NCI-H2107 (cell line): ENCODE measurements around the gene PAFAH1B1.
"Not testable (repeated sequence)": the region's sequence is repeated elsewhere in the genome, so short reads cannot be mapped to it uniquely, and the experiment has no call there.

Source experiments
- DNase-seq: peaks from one replicate; lab custom pipeline; 2025; lab: John Stamatoyannopoulos, UW

Gene PAFAH1B1

GRCh38 chr17:2594722-2595599 is 1.5 kb downstream of the PAFAH1B1 start:
- no peak for DNase-seq

DNA sequence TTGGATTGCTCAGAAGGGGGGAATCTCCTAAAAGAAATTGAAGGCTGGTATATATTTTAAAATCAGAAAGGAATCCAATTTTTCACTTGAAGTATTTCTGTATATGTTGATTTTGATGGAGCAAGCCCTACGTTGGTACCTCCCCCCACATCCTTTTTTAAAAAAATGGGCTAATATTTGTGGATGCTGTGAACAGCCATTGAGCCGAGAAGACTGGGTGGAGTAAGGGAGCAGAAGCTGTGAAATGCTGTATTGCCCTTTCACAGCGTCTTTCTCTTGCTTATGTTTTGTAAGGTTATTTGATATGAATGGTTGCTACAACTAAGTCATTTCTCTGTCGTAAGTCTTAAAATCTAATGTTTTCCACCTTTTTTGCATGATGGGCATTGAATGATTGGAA is 2.3 kb downstream of the PAFAH1B1 start:
- no peak for DNase-seq

DNA sequence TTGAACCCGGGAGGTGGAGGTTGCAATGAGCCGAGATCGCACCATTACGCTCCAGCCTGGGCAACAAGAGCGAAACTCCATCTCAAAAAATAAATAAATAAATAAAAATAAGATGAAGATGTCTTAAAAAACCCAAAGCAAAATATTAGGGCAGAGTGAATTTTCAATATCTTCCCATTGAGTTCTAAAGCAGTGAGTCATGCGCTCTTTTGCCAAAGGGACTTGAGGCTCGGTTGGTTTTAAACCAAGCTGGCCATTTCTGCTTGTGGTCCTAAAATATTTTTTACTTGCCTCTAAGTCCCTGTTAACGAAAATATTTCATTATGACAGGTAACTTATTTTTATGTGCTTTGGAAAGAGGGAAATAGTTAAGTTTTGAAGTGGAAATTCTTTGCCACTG is 4.7 kb downstream of the PAFAH1B1 start:
- DNase-seq: no peak

DNA sequence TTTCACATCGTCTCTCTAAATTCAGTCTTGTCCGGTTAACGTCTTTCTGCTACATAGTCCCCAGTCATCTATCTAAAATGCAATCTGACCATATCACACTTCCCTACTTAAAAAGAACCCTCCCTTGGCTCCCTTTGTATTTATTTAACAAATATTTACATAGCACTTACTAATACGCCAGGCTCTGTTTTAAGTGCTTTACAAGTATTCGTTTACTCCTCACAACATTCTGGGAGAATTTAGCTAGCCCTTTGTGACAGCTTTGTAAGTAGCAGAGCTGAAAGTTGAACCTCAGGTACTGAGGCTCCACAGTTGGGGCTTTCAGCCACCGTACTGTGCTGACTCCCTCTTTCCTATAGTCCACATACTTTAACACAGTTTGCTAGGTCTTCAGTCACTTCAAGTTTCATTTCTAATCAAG is 9.2 kb downstream of the PAFAH1B1 start:
- no peak for DNase-seq

DNA sequence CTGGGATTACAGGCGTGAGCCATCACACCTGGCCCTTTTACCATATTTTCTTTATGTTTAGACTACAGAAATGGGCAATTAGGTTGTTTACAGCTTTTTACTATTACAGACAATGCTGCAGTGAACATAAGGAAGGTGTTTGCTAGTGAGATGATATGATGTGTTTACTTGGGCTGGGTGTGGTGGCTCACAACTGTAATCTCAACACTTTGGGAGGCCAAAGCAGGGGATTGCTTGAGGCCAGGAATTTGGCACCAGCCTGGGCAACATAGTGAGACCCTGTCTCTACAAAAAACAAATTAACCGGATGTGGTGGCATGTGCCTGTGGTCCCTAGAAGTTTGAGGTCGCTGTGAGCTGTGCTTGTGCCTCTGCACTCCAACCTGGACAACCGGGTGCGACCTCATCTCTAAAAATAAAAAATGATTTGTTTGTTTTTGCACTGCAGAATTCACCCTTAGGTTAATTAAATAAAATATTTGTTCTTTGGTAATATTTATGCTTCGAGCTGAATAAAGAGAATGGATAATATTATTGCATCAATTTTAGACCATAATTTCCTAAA is 15.0 kb downstream of the PAFAH1B1 start:
- DNase-seq: no peak

DNA sequence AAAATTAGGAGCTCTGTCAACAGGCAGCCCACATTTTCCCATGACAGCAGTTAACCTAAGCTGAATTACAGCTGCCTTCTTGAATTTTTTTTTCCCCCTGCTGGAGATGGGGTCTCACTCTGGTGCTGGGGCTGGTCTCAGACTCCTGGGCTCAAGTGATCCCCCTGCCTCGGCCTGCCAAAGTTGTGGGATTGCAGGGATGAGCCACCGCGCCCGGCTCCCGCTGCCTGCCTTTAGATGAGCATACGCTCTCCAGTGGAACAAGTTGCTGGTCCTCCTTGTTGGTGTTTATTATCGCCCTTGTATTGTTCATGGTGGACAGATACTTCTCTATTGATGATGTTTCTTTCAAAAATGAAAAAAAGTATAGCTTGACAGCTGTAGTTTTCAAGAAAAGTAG is 15.6 kb downstream of the PAFAH1B1 start:
- DNase-seq: no peak

GRCh38 chr17:2610195-2611175 is 17.0 kb downstream of the PAFAH1B1 start:
- DNase-seq: no peak

DNA sequence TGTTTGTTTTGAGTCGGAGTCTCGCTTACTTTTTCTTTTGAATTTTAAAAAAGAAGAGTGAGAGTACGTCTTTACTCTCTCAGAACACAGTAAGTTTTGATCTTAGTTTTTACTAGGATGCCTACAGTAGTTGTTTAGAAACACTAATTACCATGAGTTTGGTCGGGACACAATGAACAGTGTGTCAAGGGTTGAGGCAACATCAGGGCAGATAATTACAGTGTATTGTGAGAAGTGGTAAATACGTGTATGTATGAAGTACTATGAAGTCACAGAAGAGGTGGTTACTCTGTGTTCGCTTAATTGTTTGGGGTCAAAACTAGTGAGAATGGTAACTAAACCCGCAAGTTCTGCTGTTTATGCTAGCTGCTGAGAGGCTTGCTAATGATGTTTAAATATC is 18.2 kb downstream of the PAFAH1B1 start:
- DNase-seq: no peak

GRCh38 chr17:2612630-2613029 is 19.2 kb downstream of the PAFAH1B1 start:
- DNase-seq: no peak

DNA sequence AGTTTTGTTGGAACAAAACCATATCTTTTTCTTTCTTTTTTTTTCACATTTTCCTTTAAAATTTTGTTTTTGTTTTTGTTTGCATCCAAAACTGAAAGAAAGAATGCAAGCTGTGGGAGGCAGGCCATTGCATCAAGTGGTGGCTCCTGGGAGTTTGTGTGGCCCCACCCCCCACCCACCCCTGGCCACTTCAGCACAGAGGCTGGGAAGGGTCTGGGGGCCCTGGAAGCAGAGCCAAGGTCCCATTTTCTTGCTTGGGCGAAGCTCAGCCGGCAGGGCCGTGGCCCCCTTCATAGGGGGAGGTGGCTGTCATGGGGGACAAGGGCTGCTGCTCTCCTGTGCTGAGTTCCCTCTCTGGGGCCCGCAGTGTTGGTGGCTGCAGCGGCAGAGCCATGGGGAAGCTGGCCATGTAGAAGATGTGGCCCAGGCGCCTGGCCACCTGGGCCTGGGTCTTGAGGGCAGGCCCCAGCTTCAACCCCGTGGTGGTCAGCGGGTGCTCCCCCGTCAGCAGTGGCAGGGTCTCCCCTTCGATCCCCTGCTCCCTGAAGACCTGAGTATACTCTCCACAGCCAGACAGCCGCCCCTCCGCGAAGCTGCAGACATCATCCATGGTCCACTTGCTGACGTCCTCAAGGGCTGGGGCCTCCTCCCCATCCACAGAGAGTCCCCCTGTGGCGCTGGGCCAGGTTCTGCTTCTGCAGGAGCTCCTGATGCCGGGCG is 19.8 kb downstream of the PAFAH1B1 start:
- no peak for DNase-seq

DNA sequence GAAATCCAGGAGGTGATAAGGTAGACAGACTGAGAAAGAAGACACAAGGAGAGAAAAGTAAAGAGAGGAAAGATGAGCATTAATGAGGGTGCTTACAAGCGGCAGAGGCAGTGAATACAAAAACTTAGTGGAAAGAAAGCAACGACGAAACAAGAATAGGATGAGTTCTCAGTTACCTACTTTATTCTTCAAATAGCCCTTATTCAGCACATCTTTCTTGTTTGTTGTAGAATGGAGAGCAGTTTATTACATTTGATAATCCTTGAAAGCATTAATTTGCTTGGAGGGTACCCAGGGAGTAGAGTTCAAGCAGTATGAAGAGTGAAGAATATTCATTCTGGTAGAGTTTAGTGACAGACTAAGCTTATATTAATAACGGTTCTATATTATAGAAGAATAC is 22.4 kb downstream of the PAFAH1B1 start:
- no peak for DNase-seq

GRCh38 chr17:2621241-2621640 is 27.8 kb downstream of the PAFAH1B1 start:
- DNase-seq: no peak

DNA sequence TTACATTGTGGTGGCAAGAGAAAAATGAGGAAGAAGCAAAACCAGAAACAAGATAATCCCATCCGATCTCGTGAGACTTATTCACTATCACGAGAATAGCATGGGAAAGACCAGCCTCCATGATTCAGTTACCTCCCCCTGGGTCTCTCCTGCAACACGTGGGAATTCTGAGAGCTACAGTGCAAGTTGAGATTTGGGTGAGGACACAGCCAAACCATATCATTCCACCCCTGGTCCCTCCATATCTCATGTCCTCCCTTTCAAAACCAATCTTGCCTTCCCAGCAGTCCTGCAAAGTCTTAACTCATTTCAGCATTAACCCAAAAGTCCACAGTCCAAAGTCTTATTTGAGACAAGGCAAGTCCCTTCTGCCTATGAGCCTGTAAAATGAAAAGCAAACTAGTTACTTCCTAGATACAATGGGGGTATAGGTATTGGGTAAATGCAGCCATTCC is 28.5 kb downstream of the PAFAH1B1 start:
- DNase-seq: not testable (repeated sequence)

DNA sequence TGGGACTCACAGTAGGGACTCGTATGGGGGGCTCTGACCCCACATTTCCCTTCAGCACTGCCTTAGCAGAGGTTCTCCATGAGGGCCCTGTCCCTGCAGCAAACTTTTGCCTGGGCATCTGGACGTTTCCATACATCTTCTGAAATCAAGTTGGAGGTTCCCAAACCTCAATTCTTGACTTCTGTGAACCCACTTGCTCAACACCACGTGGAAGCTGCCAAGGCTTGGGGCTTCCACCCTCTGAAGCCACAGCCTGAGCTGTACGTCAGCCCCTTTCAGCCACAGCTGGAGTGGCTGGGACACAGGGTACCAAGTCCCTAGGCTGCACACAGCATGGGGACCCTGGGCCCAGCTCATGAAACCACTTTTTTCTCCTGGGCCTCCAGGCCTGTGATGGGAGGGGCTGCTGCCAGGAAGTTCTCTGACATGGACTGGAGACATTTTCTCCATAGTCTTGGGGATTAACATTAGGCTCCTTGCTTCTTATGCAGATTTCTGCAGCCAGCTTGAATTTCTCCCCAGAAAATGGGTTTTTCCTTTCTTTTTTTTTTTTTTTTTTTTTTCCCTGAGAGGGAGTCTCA is 29.4 kb downstream of the PAFAH1B1 start:
- not testable (repeated sequence) for DNase-seq

DNA sequence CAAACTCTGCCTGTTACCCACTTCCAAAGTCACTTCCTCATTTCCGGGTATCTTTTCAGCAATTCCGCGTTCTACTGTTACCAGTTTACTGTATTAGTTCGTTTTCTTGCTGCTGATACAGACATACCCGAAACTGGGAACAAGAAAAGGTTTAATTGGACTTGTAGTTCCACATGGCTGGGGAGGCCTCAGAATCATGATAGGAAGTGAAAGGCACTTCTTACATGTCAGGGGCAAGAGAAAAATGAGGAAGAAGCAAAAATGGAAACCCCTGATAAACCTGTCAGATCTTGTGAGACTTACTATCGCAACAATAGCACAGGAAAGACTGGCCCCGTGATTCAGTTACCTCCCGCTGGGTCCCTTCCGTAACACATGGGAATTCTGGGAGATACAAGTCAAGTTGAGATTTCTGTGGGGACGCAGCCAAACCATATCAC is 30.9 kb downstream of the PAFAH1B1 start:
- no peak for DNase-seq

DNA sequence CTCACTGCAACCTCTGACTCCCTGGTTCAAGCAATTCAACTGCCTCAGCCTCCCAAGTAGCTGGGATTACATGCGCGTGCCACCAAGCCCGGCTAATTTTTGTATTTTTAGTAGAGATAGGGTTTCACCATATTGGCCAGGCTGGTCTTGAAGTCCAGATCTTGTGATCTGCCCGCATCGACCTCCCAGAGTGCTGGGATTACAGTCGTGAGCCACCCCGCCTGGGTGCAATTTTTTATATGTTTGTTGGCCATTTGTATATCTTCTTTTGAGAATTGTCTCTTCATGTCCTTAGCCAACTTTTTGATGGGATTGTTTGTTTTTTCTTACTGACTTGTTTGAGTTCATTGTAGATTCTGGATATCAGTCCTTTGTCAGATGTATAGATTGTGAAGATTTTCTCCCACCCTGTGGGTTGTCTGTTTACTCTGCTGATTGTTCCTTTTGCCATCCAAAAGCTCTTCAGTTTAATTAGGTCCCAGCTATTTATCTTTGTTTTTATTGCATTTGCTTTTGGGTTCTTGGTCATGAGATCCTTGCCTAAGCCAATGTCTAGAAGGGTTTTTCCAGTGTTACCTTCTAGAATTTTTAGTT is 33.3 kb downstream of the PAFAH1B1 start:
- not testable (repeated sequence) for DNase-seq

- DNase-seq: not testable (repeated sequence)
These were observed 35.5 kb downstream of the PAFAH1B1 start for GRCh38 chr17:2628922-2629321.

DNA sequence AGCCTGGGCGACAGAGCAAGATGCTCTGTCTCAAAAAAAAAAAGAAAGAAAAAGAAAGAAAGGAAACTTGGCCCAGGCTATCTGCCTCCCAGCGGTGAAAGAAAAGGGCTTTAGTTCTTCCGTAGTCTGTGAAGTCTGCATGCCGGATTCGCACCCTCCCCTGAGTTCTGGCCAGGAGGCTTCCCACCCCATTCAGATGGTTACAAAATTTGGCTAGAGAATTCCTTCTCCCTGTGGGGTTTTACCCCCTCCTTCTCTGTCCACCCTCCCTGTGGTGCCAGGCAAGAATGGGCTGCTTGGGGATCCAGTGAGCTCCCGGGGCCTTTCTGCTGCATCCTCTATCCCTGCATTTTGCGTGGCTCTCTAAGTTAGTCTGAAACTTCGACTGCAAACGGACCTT is 37.8 kb downstream of the PAFAH1B1 start:
- no peak for DNase-seq

DNA sequence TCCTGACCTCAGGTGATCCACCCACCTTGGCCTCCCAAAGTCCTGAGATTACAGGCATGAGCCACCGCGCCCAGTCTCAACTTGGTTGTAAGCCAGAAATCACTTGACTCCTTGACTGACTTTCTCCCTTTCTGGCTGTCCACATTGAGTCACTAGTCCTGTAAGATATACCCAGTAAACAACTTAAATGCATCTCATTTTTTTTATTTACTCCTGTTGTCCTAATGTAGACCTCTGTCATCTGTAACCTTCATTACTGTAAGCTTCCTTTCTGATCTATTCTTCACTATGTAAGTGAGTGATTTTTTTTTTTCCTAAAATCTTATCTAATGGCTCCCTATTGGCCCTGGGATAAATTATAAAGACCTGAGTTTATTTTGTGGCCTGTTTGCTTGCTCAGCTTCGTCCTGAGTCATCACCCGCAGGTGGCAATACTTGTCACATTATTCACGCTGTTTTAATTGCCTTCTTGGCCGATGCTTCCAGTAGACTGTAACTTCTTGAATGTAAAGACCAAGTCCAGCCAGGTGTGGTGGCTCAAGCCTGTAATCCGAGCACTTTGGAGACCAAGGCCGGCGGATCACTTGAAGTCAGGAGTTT is 41.0 kb downstream of the PAFAH1B1 start:
- DNase-seq: peak; percentile 6

- no peak for DNase-seq
These were observed 41.8 kb downstream of the PAFAH1B1 start for GRCh38 chr17:2635241-2635640.
